Loucy (cell line): Measurements from ENCODE around the gene SLC9A9.

ENCODE experiments used
- H2AFZ ChIP-seq: fragments of 200-600 bp; sonication (generic); 2 replicates; pipeline ENCODE4 v1.6.0; 2016; ENCODE audit warnings: antibody characterized with exemption, mild to moderate bottlenecking, low read length, moderate library complexity
- H3F3A ChIP-seq: fragments of 200-600 bp; 2 replicates; pipeline ENCODE4 v1.6.0; 2016; ENCODE audit warnings: antibody characterized with exemption, low read depth, mild to moderate bottlenecking
- H3K27me3 ChIP-seq: fragments of 200-600 bp; sonication (generic); 2 replicates; pipeline ENCODE4 v1.6.1; 2014; ENCODE audit warnings: low read length, mild to moderate bottlenecking; ENCODE audit not compliant: insufficient read depth, poor library complexity, severe bottlenecking
- H3K36me3 ChIP-seq: fragments of 200-600 bp; sonication (generic); 2 replicates; pipeline ENCODE4 v1.6.1; 2016; ENCODE audit warnings: low read length; ENCODE audit not compliant: insufficient read depth
- H3K4me1 ChIP-seq: fragments of 200-600 bp; sonication (generic); 2 replicates; pipeline ENCODE4 v1.5.1; 2014; ENCODE audit warnings: low read length, mild to moderate bottlenecking; ENCODE audit not compliant: insufficient read depth, poor library complexity, severe bottlenecking
- H3K4me2 ChIP-seq: fragments of 200-600 bp; sonication (generic); 2 replicates; pipeline ENCODE4 v1.6.0; 2014; ENCODE audit warnings: antibody characterized with exemption, low read length, low read depth, mild to moderate bottlenecking; ENCODE audit not compliant: poor library complexity, severe bottlenecking
- H3K4me3 ChIP-seq: fragments of 200-600 bp; sonication (generic); 2 replicates; pipeline ENCODE4 v1.5.1; 2014; ENCODE audit warnings: low read length, mild to moderate bottlenecking, mixed read lengths; ENCODE audit not compliant: poor library complexity, severe bottlenecking
- H3K79me2 ChIP-seq: fragments of 200-600 bp; sonication (generic); 2 replicates; pipeline ENCODE4 v1.6.1; 2014; ENCODE audit warnings: low read length; ENCODE audit not compliant: insufficient read depth
- H3K9ac ChIP-seq: fragments of 200-600 bp; sonication (generic); 2 replicates; pipeline ENCODE4 v1.6.0; 2014; ENCODE audit warnings: mild to moderate bottlenecking, low read depth, low read length, moderate library complexity; ENCODE audit not compliant: poor library complexity, severe bottlenecking
- H3K9me2 ChIP-seq: fragments of 200-600 bp; sonication (generic); replicated peaks from 2 replicates; pipeline ENCODE4 v1.6.1; 2016; ENCODE audit warnings: low read depth, low read length, mixed read lengths
- H3K9me3 ChIP-seq: fragments of 200-600 bp; sonication (generic); 2 replicates; pipeline ENCODE4 v1.6.1; 2014; ENCODE audit warnings: mild to moderate bottlenecking, antibody characterized with exemption, low read length, low read depth; ENCODE audit not compliant: insufficient read depth
- H4K20me1 ChIP-seq: fragments of 200-600 bp; sonication (generic); 2 replicates; pipeline ENCODE4 v1.6.0; 2014; ENCODE audit warnings: antibody characterized with exemption, low read length, mild to moderate bottlenecking; ENCODE audit not compliant: insufficient read depth, poor library complexity, severe bottlenecking
- EZH2phosphoT487 ChIP-seq: fragments of 200-600 bp; IDR thresholded peaks from 2 replicates; pipeline ENCODE4 v1.6.1; 2018; ENCODE audit warnings: antibody characterized with exemption, mild to moderate bottlenecking, moderate library complexity, borderline replicate concordance
- TF ChIP-seq, protein P1 (sequence below): fragments of 200-600 bp; sonication (generic); conservative IDR thresholded peaks from 2 replicates; pipeline ENCODE4 v1.5.1; 2014; ENCODE audit warnings: mild to moderate bottlenecking, antibody characterized with exemption, low read length

SLC9A9 gene

DNA sequence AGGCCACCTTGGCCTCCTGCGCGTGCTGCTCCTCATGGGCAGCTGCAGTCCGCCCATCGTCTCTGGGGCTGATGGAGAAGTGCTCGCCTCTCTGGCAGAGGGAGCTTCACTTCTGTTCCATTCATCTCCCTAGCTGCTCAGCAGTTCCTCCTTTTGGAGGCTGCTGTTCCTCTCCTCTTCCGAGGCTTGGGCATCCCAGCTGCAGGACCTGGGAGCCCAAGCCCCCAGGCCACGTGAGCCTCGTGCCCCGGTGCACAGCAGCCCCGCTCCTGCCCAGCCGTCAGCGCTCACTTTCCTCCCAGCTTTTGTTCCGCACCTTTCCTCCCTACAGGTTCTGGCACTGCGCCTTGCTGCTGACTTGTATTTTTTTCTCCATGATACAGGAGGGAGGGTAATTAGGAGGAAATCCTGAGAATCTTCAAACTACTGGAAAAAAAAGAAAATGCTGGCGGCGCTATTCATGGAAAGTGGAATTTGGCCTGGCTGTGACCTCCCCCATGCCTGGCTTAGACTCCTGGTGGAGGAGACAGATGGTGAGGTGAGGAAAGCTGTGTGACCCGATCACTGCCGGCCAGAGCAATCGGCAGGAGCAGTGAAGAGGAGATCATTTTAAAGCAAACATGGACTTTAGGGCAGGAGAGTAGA, 518.6 kb downstream of the SLC9A9 start:
- Histone ChIP-seq H3K4me3 (no peak overlapping the region), H3K36me3 (no peaks in the 10 kb centered on the region), H2AFZ (no peak overlapping the region), H3K4me2 (no peak overlapping the region), H3K27me3 (no peaks in the 10 kb centered on the region), H3K9ac (no peak overlapping the region), H3F3A (no peaks in the 10 kb centered on the region), H4K20me1 (no peaks in the 10 kb centered on the region), H3K9me2 (no peaks in the 10 kb centered on the region), H3K4me1 (no peaks in the 10 kb centered on the region), H3K9me3 (no peaks in the 10 kb centered on the region), H3K79me2 (no peaks in the 10 kb centered on the region)
- TF ChIP-seq EZH2phosphoT487 = no peak
- TF ChIP-seq, protein P1, sequence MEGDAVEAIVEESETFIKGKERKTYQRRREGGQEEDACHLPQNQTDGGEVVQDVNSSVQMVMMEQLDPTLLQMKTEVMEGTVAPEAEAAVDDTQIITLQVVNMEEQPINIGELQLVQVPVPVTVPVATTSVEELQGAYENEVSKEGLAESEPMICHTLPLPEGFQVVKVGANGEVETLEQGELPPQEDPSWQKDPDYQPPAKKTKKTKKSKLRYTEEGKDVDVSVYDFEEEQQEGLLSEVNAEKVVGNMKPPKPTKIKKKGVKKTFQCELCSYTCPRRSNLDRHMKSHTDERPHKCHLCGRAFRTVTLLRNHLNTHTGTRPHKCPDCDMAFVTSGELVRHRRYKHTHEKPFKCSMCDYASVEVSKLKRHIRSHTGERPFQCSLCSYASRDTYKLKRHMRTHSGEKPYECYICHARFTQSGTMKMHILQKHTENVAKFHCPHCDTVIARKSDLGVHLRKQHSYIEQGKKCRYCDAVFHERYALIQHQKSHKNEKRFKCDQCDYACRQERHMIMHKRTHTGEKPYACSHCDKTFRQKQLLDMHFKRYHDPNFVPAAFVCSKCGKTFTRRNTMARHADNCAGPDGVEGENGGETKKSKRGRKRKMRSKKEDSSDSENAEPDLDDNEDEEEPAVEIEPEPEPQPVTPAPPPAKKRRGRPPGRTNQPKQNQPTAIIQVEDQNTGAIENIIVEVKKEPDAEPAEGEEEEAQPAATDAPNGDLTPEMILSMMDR = no peak

DNA sequence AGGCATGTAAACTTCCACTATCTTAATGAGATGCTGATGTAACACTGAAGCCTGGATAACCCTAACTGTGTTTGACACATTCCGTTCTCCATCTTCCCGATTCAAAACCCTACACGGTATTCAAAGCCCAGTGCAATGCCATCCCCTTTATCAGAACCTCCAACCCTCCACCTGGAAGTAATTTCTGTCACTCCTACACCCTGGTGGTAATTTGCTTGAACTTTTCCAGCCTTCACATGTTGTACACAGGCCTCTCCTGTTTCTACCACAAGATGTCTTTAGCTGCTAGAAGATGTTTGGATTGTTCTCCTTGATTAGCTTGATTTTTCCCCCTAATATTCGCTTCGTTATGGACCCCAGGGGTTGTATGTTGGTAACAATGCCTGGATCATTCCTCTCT, 519.8 kb downstream of the SLC9A9 start:
- no peak overlapping the region for H3K9ac ChIP-seq
- H2AFZ ChIP-seq = no peak overlapping the region
- H3K4me1 ChIP-seq = no peaks in the 10 kb centered on the region
- H4K20me1 ChIP-seq = no peaks in the 10 kb centered on the region
- no peaks in the 10 kb centered on the region for H3K9me3 ChIP-seq
- H3K36me3 ChIP-seq = no peaks in the 10 kb centered on the region
- H3K27me3 ChIP-seq = no peaks in the 10 kb centered on the region
- H3K79me2 ChIP-seq = no peaks in the 10 kb centered on the region
- no peak overlapping the region for H3K4me2 ChIP-seq
- no peaks in the 10 kb centered on the region for H3K9me2 ChIP-seq
- no peaks in the 10 kb centered on the region for H3F3A ChIP-seq
- TF ChIP-seq EZH2phosphoT487 = no peak
- TF ChIP-seq, protein P1 = peak; percentile 28
- H3K4me3 ChIP-seq = no peak overlapping the region

- H3K9me3 ChIP-seq = no peaks in the 10 kb centered on the region
- H3K79me2 ChIP-seq = no peaks in the 10 kb centered on the region
- H3F3A ChIP-seq = no peaks in the 10 kb centered on the region
- H3K4me1 ChIP-seq = no peaks in the 10 kb centered on the region
- TF ChIP-seq, protein P1 = peak; percentile 32
- TF ChIP-seq EZH2phosphoT487 = no peak
- H3K36me3 ChIP-seq = no peaks in the 10 kb centered on the region
- H3K9ac ChIP-seq = no peak overlapping the region
- no peak overlapping the region for H3K4me3 ChIP-seq
- H3K4me2 ChIP-seq = no peak overlapping the region
- H4K20me1 ChIP-seq = no peaks in the 10 kb centered on the region
- no peaks in the 10 kb centered on the region for H3K9me2 ChIP-seq
- no peaks in the 10 kb centered on the region for H3K27me3 ChIP-seq
- H2AFZ ChIP-seq = no peak overlapping the region
These were observed 521.1 kb downstream of the SLC9A9 start for GRCh38 chr3:143326983-143327778.
